GM20431 (cell line): Measurements from ENCODE around the gene ALPP.
"Not testable (repeated sequence)": the region's sequence is repeated elsewhere in the genome, so short reads cannot be mapped to it uniquely, and the experiment has no call there.

ENCODE experiments used
- in situ Hi-C: fragments of 300-500 bp; cut with MseI, MboI; formaldehyde crosslinking; loops from one replicate; pipeline ENCODE4 v1.15.0; 2020; ENCODE audit warnings: low sequenced_read_pairs; ENCODE audit not compliant: unreplicated experiment

ALPP gene

DNA sequence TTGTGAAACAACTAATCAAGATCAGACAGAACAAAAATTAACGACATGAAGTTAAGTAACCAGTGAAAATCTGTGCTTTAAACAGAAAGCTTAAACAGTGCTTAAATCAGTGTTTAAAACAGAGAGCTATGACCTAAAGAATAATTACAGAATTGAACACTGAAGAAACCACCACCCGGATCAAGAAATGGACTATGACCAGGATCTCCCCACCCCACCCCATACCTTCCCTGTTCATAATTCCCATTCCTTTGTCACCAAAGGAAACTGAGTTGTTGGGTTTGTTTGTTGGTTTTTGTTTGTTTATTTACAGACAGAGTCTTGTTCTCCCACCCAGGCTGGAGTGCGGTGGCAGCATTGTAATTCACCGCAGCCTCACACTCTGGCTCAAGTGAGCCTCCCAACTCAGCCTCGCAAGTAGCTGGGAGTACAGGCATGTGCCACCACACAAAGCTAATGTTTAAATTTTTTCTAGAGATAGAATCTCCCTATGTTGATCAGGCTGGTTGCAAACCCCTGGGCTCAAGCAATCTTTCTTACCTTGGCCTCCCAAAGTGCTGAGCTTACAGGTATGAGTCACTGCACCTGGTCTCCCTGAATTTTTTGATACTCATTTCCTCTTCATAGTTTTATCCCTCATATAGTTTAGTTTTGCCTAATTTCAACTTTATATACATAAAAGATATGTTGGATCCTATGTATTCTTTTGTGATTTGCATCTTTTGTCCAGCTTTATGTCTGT lies 19.9 kb downstream of the ALPP start:
- in situ Hi-C loops = no loop called here

GRCh38 chr2:232400256-232401015 lies 21.9 kb downstream of the ALPP start:
- in situ Hi-C loops = no loop called here

DNA sequence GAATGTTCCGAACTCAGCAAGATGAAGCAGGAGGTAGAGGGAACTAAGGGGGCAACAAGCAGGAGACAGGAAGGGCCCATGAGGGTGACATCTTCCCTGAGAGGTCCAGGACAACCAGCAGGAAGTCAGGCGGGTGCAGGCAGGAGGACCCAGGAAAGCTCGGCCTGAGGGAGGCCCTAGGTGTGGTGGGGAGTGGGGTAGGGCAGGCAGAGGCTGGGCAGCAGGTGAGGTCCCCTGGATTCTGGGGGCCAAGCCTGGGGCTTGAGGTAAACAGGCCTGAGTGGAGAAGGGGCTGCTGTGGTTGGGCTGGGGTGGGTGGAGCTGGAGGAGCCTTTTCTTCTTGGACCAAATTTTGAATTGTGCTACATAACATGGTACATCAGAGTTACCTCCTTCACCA lies 24.0 kb downstream of the ALPP start:
- in situ Hi-C loops = no loop called here

GRCh38 chr2:232405943-232406510 lies 27.5 kb downstream of the ALPP start:
- in situ Hi-C loops = no loop called here

GRCh38 chr2:232406556-232407310 lies 28.2 kb downstream of the ALPP start, which contains the start of gene ALPG:
Gene ALPG (plus strand): TSS chr2:232406844. CDS start chr2:232406895, 51 bp downstream.
- in situ Hi-C loops = no loop called here

DNA sequence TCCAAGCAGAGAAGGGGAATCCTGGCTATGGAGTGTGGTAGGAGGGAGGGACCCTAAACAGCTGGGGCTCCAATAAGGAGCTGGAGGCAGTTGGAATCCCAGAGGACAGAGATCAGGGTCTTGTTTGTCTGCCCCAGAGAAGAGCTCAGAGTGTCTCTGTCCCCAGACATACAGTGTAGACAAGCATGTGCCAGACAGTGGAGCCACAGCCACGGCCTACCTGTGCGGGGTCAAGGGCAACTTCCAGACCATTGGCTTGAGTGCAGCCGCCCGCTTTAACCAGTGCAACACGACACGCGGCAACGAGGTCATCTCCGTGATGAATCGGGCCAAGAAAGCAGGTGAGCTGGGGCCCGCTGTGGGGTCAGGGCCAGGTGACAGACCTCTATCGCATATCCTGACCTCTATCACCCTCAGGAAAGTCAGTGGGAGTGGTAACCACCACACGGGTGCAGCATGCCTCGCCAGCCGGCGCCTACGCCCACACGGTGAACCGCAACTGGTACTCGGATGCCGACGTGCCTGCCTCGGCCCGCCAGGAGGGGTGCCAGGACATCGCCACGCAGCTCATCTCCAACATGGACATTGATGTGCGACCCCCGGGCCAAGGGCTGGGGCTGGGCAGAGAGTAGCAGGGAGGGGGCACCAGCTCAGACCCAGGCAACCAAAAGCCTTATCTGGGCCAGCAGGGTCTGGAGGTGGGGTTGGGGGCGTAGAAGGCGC lies 29.0 kb downstream of the ALPP start:
- in situ Hi-C loops = not testable (repeated sequence)

DNA sequence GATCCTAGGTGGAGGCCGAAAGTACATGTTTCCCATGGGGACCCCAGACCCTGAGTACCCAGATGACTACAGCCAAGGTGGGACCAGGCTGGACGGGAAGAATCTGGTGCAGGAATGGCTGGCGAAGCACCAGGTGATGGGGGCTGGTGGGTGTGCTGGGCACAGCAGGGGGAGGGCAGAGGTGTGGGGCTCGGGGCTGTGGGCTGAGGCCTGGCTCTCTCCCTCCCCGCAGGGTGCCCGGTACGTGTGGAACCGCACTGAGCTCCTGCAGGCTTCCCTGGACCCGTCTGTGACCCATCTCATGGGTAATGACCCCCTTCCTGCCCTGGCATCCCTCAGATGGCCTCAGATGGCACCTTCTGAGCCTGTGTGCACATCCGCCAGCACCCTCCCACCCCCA lies 29.7 kb downstream of the ALPP start:
- in situ Hi-C loops = not testable (repeated sequence)

DNA sequence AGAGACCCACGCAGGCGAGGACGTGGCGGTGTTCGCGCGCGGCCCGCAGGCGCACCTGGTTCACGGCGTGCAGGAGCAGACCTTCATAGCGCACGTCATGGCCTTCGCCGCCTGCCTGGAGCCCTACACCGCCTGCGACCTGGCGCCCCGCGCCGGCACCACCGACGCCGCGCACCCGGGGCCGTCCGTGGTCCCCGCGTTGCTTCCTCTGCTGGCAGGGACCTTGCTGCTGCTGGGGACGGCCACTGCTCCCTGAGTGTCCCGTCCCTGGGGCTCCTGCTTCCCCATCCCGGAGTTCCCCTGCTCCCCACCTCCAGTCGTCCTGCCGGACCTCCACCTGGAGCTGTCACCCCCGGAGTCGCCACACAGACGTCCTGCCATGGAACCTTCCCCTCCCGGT lies 31.1 kb downstream of the ALPP start:
- in situ Hi-C loops = not testable (repeated sequence)

GRCh38 chr2:232410238-232410900 lies 31.8 kb downstream of the ALPP start:
- in situ Hi-C loops = no loop called here

DNA sequence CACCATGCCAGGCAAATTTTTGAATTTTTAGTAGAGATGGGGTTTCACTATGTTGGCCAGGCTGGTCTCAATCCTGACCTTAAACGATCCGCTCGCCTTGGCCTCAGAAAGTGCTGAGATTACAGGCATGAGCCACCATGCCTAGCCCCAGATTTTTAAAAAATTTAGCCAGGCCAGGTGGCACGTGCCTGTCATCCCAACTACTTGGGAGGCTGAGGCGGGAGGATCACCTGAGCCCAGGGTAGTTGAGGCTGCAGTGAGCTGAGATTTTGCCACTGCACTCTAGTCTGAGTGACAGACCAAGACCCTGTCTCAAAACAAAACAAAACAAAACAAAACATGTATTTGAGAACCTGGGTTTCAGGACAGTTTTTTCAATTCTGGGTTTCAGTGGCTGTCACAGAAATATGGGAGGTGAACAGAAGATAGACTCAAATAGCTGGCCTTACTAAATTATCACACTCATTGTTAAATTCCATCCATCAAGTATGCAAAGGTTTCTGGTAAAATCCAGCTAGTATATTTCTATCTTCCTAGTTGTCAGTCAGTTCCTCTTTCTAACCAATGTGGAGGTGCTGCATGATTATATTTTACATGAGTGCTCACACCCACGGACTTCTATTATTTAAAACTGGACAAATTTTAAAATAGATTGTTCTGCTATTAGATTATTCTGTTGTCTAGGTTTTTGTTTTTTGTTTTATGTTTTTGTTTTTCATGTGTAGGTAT lies 33.5 kb downstream of the ALPP start:
- in situ Hi-C loops = no loop called here

DNA sequence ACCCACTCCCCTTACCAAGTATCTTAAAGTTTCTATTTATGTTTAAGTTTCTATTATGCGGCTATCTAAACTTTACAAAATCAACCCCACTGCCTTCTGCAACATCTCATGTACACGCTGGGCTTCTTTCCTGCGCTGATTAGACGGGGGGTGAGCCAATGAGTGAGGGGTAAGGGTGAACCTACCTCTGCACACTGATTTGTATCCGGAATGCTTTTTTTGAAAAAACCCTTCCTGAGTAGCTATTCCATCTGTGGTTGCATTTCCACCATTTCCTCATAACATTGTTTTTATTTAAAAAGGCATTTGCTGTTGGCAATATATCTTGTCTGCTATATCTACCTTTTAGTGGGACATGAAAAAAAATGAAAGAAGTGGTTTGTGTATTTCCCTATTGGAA lies 34.4 kb downstream of the ALPP start:
- in situ Hi-C loops = no loop called here

DNA sequence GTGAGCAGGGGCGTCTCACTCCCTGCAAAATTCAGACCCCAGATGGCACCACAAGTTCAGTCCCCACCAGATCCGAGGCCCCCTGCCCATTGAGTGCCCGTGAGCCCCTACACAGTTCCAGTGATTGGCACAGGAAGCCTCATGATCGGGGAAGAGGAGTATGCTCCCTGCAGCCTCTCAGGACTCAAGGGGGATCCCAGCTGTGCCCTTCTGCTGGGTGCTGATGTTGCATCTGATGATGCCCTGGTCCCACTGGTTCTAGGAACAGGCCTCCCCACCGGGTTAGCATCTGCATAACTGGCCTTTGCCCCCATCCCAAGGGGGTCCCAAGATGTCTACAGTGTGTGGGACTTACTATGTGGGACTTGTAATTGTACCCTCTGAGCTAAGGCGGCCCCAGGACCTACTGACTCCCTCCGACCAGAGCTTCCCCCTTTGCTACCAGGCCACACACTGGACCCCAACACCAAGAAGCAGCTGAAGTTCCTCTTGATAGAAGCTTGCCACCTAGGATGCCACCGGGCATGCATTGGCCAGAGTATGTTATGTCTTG lies 36.7 kb downstream of the ALPP start:
- in situ Hi-C loops = no loop called here

DNA sequence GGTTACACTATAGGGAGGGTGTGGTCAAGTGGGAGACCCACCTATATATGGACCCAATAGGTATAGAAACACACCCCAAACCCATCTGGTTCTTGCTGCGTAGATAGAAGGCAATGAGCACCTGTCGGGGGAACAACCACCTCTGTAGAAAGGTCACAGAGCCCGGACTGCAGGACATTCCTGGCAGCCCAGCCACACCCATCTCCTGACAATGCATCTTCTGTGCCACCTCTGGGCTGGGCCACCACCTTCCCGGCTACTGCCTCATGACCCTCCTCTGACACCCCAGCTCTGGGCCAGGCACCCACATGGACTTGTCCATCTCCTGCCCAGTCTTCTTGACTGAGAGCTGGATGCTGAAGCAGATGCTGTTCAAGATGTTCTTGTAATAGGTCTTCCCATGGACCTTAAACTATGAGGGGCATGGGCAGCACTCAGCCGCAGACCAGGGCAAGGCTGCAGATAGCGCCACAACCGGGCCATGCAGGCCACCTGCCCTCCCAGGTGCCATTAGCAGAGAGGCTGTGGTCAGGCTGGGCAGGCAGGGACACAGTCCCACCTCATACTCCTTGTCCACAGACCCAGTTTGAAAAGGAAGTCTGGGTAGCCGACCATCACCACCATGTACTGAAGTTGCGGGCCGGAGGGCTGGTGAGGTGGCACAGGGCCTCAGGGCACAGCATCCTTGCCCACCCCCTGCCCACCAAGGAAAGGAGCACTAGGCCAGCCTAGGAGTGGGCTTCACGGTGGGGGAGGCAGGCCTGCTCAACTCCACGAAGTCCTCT lies 37.4 kb downstream of the ALPP start:
- in situ Hi-C loops = no loop called here

GRCh38 chr2:232416521-232417470 lies 38.2 kb downstream of the ALPP start:
- in situ Hi-C loops = no loop called here

DNA sequence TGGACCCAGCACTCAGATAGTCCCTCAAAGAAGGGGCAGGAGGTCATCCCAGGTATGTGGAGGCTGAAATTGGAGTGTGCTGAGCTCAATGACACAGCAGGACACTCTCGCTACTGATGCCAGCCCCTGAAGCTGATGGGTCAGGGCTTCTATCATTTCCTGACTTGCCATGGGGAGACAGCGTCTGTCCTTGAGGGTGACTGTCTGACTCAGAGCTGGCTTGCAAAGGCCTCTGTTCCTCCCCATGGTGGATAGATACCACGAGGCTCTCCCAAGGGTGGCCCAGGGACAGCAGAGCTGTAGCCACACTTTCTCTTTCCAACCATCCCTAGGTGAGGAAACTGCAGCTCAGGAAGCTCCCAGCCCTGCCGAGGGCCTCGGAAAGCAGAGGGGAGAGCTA lies 38.9 kb downstream of the ALPP start:
- in situ Hi-C loops = no loop called here

- in situ Hi-C loops = no loop called here
Measured at GRCh38 chr2:232418056-232418455, 39.5 kb downstream of the ALPP start.
